ENCODE measurements around the gene PRUNE1.

GRCh38 chr1:150992626-150993025 is 15.6 kb upstream of the PRUNE1 start:
- no peak for TF ChIP-seq CTCF (IDR thresholded peaks at IDR 0.05; ENCODE audit: poor library complexity, severe bottlenecking)
- TF ChIP-seq SMC3 (conservative IDR thresholded peaks at IDR 0.05; ENCODE audit: poor library complexity) = no peak
- no peak for TF ChIP-seq RAD21 (conservative IDR thresholded peaks at IDR 0.05)
- TF ChIP-seq EP300 (conservative IDR thresholded peaks at IDR 0.05; ENCODE audit: poor library complexity, severe bottlenecking) = no peak
- no peak for TF ChIP-seq POLR2AphosphoS5 (IDR thresholded peaks at IDR 0.05)
- no peak for TF ChIP-seq EZH2 (IDR thresholded peaks at IDR 0.05; ENCODE audit: borderline replicate concordance, insufficient read depth, low read length, poor library complexity, severe bottlenecking)
- TF ChIP-seq TAF1 (IDR thresholded peaks at IDR 0.05; ENCODE audit: low read depth) = no peak
- TF ChIP-seq MXI1 (conservative IDR thresholded peaks at IDR 0.05; ENCODE audit: poor library complexity, severe bottlenecking) = no peak
- no peak for TF ChIP-seq REST (IDR thresholded peaks at IDR 0.05; ENCODE audit: borderline replicate concordance)

Measured in neural cell (in vitro differentiated cells).